HCT116 (cell line): ENCODE data around the gene RIN1. TPM values are rescaled to one million over a fixed set of nuclear protein-coding genes. Genes with fewer than 3 reads are reported as not detected.

ENCODE experiments used
- ATAC-seq: fragments of 200-7000 bp; cut with Tn5 transposase; 2 replicates; pipeline ENCODE4 v1.9.1; 2020; ENCODE audit warnings: mild to moderate bottlenecking, moderate library complexity
- BruUV-seq: library from RNA; stranded (reverse); fragments of 400-500 nt; replicated peaks from 2 replicates; lab custom pipeline; 2021; lab: Mats Ljungman, UMichigan
- CTCF ChIA-PET: fragments of 300-600 bp; sonication (Branson Sonifier 250); formaldehyde crosslinking; loops from one replicate; lab custom pipeline; 2021; ENCODE audit warnings: antibody characterized with exemption; lab: Charles Lee
- POLR2A ChIA-PET: fragments of 300-600, 350-600 bp; sonication (Branson Sonifier 250); formaldehyde crosslinking; loops from one replicate; lab custom pipeline; 2021; ENCODE audit warnings: antibody characterized with exemption; lab: Charles Lee
- RAD21 ChIA-PET, 2 experiments: fragments of 300-600 bp; sonication (Branson Sonifier 250); formaldehyde crosslinking; loops; one replicate each; lab custom pipeline; 2023; ENCODE audit warnings: low total read pairs in 2 of 2; ENCODE audit not compliant: uncharacterized antibody in 2 of 2, unreplicated experiment in 2 of 2, low non-redundant PET in 1 of 2; lab: Charles Lee
- DNase-seq: peaks from one replicate; pipeline ENCODE4 v3.0.0-alpha.2; 2010; ENCODE audit warnings: low read depth, low spot score
- H2AFZ ChIP-seq: fragments of 200-600 bp; shearing (Covaris generic), sonication (generic); 2 replicates; pipeline ENCODE4 v1.6.1; 2017; ENCODE audit warnings: low read depth, mixed run types, mixed read lengths, antibody characterized with exemption, low read length; ENCODE audit not compliant: poor library complexity, severe bottlenecking
- H3K27ac ChIP-seq: 2 replicates; pipeline ENCODE4 v1.5.1; 2012; ENCODE audit warnings: low read depth, low read length
- H3K27me3 ChIP-seq: fragments of 200-600 bp; sonication (generic); 2 replicates; pipeline ENCODE4 v1.6.1; 2016; ENCODE audit warnings: mixed run types, low read length, mixed read lengths; ENCODE audit not compliant: insufficient read depth
- H3K36me3 ChIP-seq, 2 experiments: fragments of 200-500 bp in 1 of 2; fragments of 200-600 bp in 1 of 2; sonication (Bioruptor generic) in 1 of 2; sonication (generic) in 1 of 2; 2 replicates each; pipeline versions ENCODE4 v1.5.1 to v1.6.1; 2014 to 2016; ENCODE audit warnings: low read length in 2 of 2, inconsistent platforms in 1 of 2, mixed read lengths in 1 of 2, mixed run types in 1 of 2; ENCODE audit not compliant: insufficient read depth in 2 of 2, control insufficient read depth in 1 of 2
- H3K4me1 ChIP-seq, 2 experiments: fragments of 200-600 bp in 1 of 2; sonication (generic) in 1 of 2; 2 replicates each; pipeline versions ENCODE4 v1.5.1 to v1.6.1; 2012 to 2017; ENCODE audit warnings: low read length in 2 of 2, inconsistent platforms in 1 of 2, mild to moderate bottlenecking in 1 of 2, mixed read lengths in 1 of 2, mixed run types in 1 of 2, moderate library complexity in 1 of 2; ENCODE audit not compliant: insufficient read depth in 2 of 2, control insufficient read depth in 1 of 2
- H3K4me2 ChIP-seq: fragments of 200-600 bp; sonication (generic); 2 replicates; pipeline ENCODE4 v1.6.1; 2017; ENCODE audit warnings: mixed run types, low read length, mixed read lengths
- H3K4me3 ChIP-seq, 2 experiments: fragments of 200-600 bp in 1 of 2; sonication (generic) in 1 of 2; replicated peaks in 1 of 2; 2 replicates each; pipeline ENCODE4 v1.5.1; 2011 to 2016; ENCODE audit warnings: low read length in 2 of 2, control low read depth in 1 of 2, low read depth in 1 of 2, mild to moderate bottlenecking in 1 of 2, mixed read lengths in 1 of 2, mixed run types in 1 of 2
- H3K79me2 ChIP-seq: fragments of 200-600 bp; sonication (generic); 2 replicates; pipeline ENCODE4 v1.6.1; 2017; ENCODE audit warnings: mild to moderate bottlenecking, mixed run types, low read length, moderate library complexity, mixed read lengths; ENCODE audit not compliant: insufficient read depth
- H3K9ac ChIP-seq: fragments of 200-600 bp; sonication (generic); 2 replicates; pipeline ENCODE4 v1.6.1; 2016; ENCODE audit warnings: low read length, mixed read lengths
- H3K9me2 ChIP-seq: fragments of 200-600 bp; sonication (generic), shearing (Covaris generic); 2 replicates; pipeline ENCODE4 v1.6.1; 2017; ENCODE audit warnings: mixed run types, mild to moderate bottlenecking, moderate library complexity; ENCODE audit not compliant: insufficient read depth
- H3K9me3 ChIP-seq, 2 experiments: fragments of 200-500 bp in 1 of 2; fragments of 200-600 bp in 1 of 2; sonication (Bioruptor generic) in 1 of 2; sonication (generic) in 1 of 2; 2 replicates each; pipeline ENCODE4 v1.6.1; 2014 to 2017; ENCODE audit warnings: low read length in 2 of 2, mixed read lengths in 2 of 2, inconsistent platforms in 1 of 2, low read depth in 1 of 2, mild to moderate bottlenecking in 1 of 2, mixed run types in 1 of 2, moderate library complexity in 1 of 2; ENCODE audit not compliant: control insufficient read depth in 1 of 2, insufficient read depth in 1 of 2
- H4K20me1 ChIP-seq: fragments of 200-600 bp; sonication (generic), shearing (Covaris generic); 2 replicates; pipeline ENCODE4 v1.6.1; 2017; ENCODE audit warnings: mixed run types, mild to moderate bottlenecking, moderate library complexity; ENCODE audit not compliant: insufficient read depth
- CBX3 ChIP-seq: IDR thresholded peaks from 2 replicates; pipeline ENCODE4 v1.6.1; 2012; ENCODE audit warnings: low read depth
- CEBPB ChIP-seq: IDR thresholded peaks from 2 replicates; pipeline ENCODE4 v1.6.1; 2012; ENCODE audit warnings: low read depth
- FOSL1 ChIP-seq: IDR thresholded peaks from 2 replicates; pipeline ENCODE4 v1.6.1; 2012; ENCODE audit warnings: low read depth
- JUND ChIP-seq: IDR thresholded peaks from 2 replicates; pipeline ENCODE4 v1.6.1; 2012
- POLR2AphosphoS5 ChIP-seq: IDR thresholded peaks from 2 replicates; pipeline ENCODE4 v1.6.1; 2011; ENCODE audit warnings: mild to moderate bottlenecking, low read depth, low read length, moderate library complexity
- REST ChIP-seq: IDR thresholded peaks from 2 replicates; pipeline ENCODE4 v1.6.1; 2012; ENCODE audit warnings: low read depth
- SP1 ChIP-seq: IDR thresholded peaks from 2 replicates; pipeline ENCODE4 v1.6.1; 2012; ENCODE audit warnings: low read depth
- SRF ChIP-seq: IDR thresholded peaks from 2 replicates; pipeline ENCODE4 v1.6.1; 2012; ENCODE audit warnings: low read depth
- YY1 ChIP-seq: IDR thresholded peaks from 2 replicates; pipeline ENCODE4 v1.6.1; 2011; ENCODE audit warnings: low read length, low read depth, moderate library complexity, mild to moderate bottlenecking; ENCODE audit not compliant: insufficient replicate concordance; ENCODE audit errors: extremely low read depth
- intact Hi-C: fragments of 100-400 bp; cut with micrococcal nuclease; formaldehyde crosslinking; loops from 2 replicates; pipeline ENCODE4 v1.10.0; 2022
- total RNA-seq: library from RNA; stranded (reverse); gene quantifications from one replicate; pipeline ENCODE4 v1.2.1, GENCODE V29; 2021; ENCODE audit not compliant: unreplicated experiment

Gene RIN1
- total RNA-seq, 1 experiment from 2014 or later: 38.7 TPM

DNA sequence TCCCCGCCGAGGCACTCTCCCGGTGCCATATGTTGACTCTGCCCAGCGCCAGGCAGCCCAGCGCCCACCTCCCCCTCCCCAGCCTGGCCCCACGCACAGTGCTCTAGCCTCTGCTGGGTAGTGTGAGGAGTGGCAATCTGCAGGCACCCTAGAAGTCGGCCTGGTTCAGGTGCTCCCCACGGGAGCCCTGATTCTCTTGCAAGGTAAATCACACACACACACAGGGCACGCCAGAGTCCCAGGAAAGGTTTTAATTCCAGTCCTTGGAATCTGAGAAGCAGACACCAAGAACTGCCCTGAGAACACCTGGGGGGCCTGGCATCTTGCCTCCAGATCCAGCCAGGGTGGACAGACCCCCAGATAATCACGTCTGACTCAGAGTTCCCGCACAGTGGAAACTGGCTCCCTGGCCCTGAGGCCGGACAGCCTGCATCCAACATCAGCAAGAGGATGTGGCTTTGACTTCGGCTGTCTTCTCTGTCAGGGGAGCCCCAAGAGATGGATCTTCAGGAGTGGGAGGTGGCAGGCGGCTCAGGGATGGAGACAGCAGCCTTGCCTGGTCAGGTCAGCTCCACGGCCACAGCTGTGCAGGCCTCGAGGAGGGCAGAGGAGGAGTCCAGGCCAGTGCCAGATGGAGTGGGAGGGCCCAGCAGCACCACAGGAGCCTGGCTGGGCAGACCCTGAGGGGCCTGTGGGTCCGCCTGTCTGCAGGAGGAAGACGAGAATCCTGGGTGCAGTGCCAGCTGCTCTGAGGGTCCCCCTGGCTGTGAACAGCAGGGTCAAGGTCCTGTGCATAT lies 1.1 kb upstream of the RIN1 start:
- H3K9me3 ChIP-seq: no peaks in the 10 kb centered on the region
- peaks cover 16 to 36% of the 10 kb centered on the region in 2 experiments for H3K4me1 ChIP-seq
- ATAC-seq (no peak), DNase-seq (no peak)
- peak overlapping the region; percentile 95 for H3K9ac ChIP-seq
- BruUV-seq: no TSS peak
- CTCF ChIA-PET: interaction anchor here (0.7 to 2.3 kb wide), 2 partner anchors 25 to 51 kb away, joined by 3 to 11 read pairs; no protein-coding TSS in a partner anchor
- H4K20me1 ChIP-seq: no peaks in the 10 kb centered on the region
- H3K27me3 ChIP-seq: no peaks in the 10 kb centered on the region
- peaks cover 16% of the 10 kb centered on the region; the same call in 1 of the 2 replicates for H3K79me2 ChIP-seq
- POLR2A ChIA-PET: no interaction called here
- intact Hi-C loops: loop anchor here (2.0 kb wide), 1 partner anchor 114 kb away; no protein-coding TSS in a partner anchor
- TF ChIP-seq YY1 (no peak), CEBPB (no peak), POLR2AphosphoS5 (no peak), FOSL1 (no peak), JUND (no peak), CBX3 (no peak), REST (no peak), SP1 (no peak), SRF (no peak)
- H3K4me3 ChIP-seq: peak overlapping the region in 1 of 2 experiments; percentile 70; a peak in 1 of 4 replicates
- no peak overlapping the region for H2AFZ ChIP-seq
- peak overlapping the region; percentile 95 for H3K4me2 ChIP-seq
- H3K36me3 ChIP-seq: peaks cover 14 to 20% of the 10 kb centered on the region in 2 experiments; a peak in 3 of 4 replicates
- RAD21 ChIA-PET: no interaction called here
- peak overlapping the region; percentile 89 for H3K27ac ChIP-seq
- H3K9me2 ChIP-seq: no peaks in the 10 kb centered on the region
